Endothelial cell of umbilical vein (primary cell): ENCODE results near the gene COA5. TPM values are rescaled to one million over a fixed set of nuclear protein-coding genes. Genes with fewer than 3 reads are reported as not detected.

Source experiments
- BruUV-seq: library from RNA; stranded (reverse); fragments of 400-500 nt; replicated peaks from 2 replicates; lab custom pipeline; 2021; lab: Mats Ljungman, UMichigan
- CTCF ChIA-PET: fragments of 300-600, 350-600 bp; sonication (Branson Sonifier 250); formaldehyde crosslinking; loops from one replicate; lab custom pipeline; 2021; ENCODE audit warnings: antibody characterized with exemption, inconsistent platforms; lab: Charles Lee
- POLR2A ChIA-PET: fragments of 300-600, 350-600 bp; sonication (Branson Sonifier 250); formaldehyde crosslinking; loops from one replicate; lab custom pipeline; 2021; ENCODE audit warnings: antibody characterized with exemption, inconsistent platforms; lab: Charles Lee
- DNase-seq: peaks from one replicate; pipeline ENCODE4 v3.0.0-alpha.2; 2011; ENCODE audit warnings: low read depth, low spot score
- FAIRE-seq: peaks from 2 replicates; lab custom pipeline; 2011; peaks lifted over from hg19 to GRCh38; lab: Jason Lieb, UNC
- H2AFZ ChIP-seq: 2 replicates; pipeline ENCODE4 v1.6.0; 2012; ENCODE audit warnings: low read depth, low read length, control low read depth, inconsistent platforms
- H3K27ac ChIP-seq: 2 replicates; pipeline ENCODE4 v1.5.1; 2011; ENCODE audit warnings: low read depth, mild to moderate bottlenecking, control low read depth, low read length, moderate library complexity; ENCODE audit not compliant: insufficient read depth
- H3K27me3 ChIP-seq, 2 experiments: 2 replicates each; pipeline versions ENCODE4 v1.6.0 to v1.6.1; 2011; ENCODE audit warnings: low read length in 2 of 2, mixed read lengths in 1 of 2; ENCODE audit not compliant: control insufficient read depth in 2 of 2, insufficient read depth in 2 of 2
- H3K36me3 ChIP-seq, 2 experiments: 2 replicates in 1 of 2; 3 replicates in 1 of 2; pipeline ENCODE4 v1.5.1; 2011; ENCODE audit warnings: low read length in 2 of 2, mild to moderate bottlenecking in 1 of 2, moderate library complexity in 1 of 2; ENCODE audit not compliant: control insufficient read depth in 2 of 2, insufficient read depth in 2 of 2; ENCODE audit errors: extremely low read depth in 1 of 2
- H3K4me1 ChIP-seq: 3 replicates; pipeline ENCODE4 v1.5.1; 2011; ENCODE audit warnings: mild to moderate bottlenecking, low read length; ENCODE audit not compliant: control insufficient read depth, insufficient read depth; ENCODE audit errors: extremely low read depth
- H3K4me2 ChIP-seq: 2 replicates; pipeline ENCODE4 v1.6.1; 2011; ENCODE audit warnings: low read length, control low read depth, mixed read lengths; ENCODE audit not compliant: insufficient read depth
- H3K4me3 ChIP-seq, 3 experiments: fragments of 200-600 bp in 1 of 3; sonication (generic), shearing (Covaris generic) in 1 of 3; replicated peaks in 1 of 3; 2 replicates each; pipeline ENCODE4 v1.5.1; 2011 to 2016; ENCODE audit warnings: control low read depth in 3 of 3, low read length in 3 of 3, mild to moderate bottlenecking in 2 of 3, inconsistent platforms in 1 of 3, low read depth in 1 of 3, moderate library complexity in 1 of 3; ENCODE audit not compliant: insufficient read depth in 1 of 3
- H3K79me2 ChIP-seq: 2 replicates; pipeline ENCODE4 v1.6.0; 2012; ENCODE audit warnings: low read length, inconsistent platforms; ENCODE audit not compliant: control insufficient read depth, insufficient read depth
- H3K9ac ChIP-seq: replicated peaks from 2 replicates; pipeline ENCODE3; 2011; ENCODE audit warnings: low read length, control low read depth; ENCODE audit not compliant: insufficient read depth; ENCODE audit errors: extremely low read depth
- H3K9me1 ChIP-seq: replicated peaks from 3 replicates; pipeline ENCODE4 v1.6.0; 2011; ENCODE audit warnings: mild to moderate bottlenecking, low read length; ENCODE audit not compliant: control insufficient read depth, insufficient read depth; ENCODE audit errors: extremely low read depth
- H3K9me3 ChIP-seq: replicated peaks from 2 replicates; pipeline ENCODE4 v1.5.1; 2012; ENCODE audit warnings: low read length, inconsistent platforms; ENCODE audit not compliant: control insufficient read depth, insufficient read depth
- H4K20me1 ChIP-seq: replicated peaks from 2 replicates; pipeline ENCODE3; 2011; ENCODE audit warnings: mild to moderate bottlenecking, low read length; ENCODE audit not compliant: control insufficient read depth, insufficient read depth; ENCODE audit errors: extremely low read depth
- CTCF ChIP-seq, 2 donors: IDR thresholded peaks; 1 replicate in 1 of 2; 2 replicates in 1 of 2; pipeline ENCODE4 v1.5.1; 2011; ENCODE audit warnings: low read length in 2 of 2, mild to moderate bottlenecking in 2 of 2, moderate library complexity in 2 of 2, control low read depth in 1 of 2, inconsistent platforms in 1 of 2, low read depth in 1 of 2; ENCODE audit not compliant: insufficient read depth in 1 of 2; ENCODE audit errors: extremely low read depth in 1 of 2
- EZH2 ChIP-seq: IDR thresholded peaks from 2 replicates; pipeline ENCODE4 v1.6.1; 2012; ENCODE audit warnings: borderline replicate concordance, low read depth, mild to moderate bottlenecking, moderate library complexity, low read length, inconsistent platforms; ENCODE audit not compliant: severe bottlenecking
- FOS ChIP-seq: IDR thresholded peaks from 2 replicates; pipeline ENCODE4 v1.6.1; 2011; ENCODE audit warnings: mild to moderate bottlenecking, low read length, moderate library complexity, borderline replicate concordance; ENCODE audit not compliant: insufficient read depth
- GATA2 ChIP-seq: IDR thresholded peaks from 2 replicates; pipeline ENCODE4 v1.7.0; 2011; ENCODE audit warnings: low read depth, mild to moderate bottlenecking, moderate library complexity, mixed read lengths, low read length; ENCODE audit not compliant: insufficient read length, insufficient read depth
- JUN ChIP-seq: IDR thresholded peaks from 2 replicates; pipeline ENCODE4 v1.6.1; 2011; ENCODE audit warnings: borderline replicate concordance, low read depth; ENCODE audit not compliant: insufficient read length, insufficient read depth
- MAX ChIP-seq: IDR thresholded peaks from 2 replicates; pipeline ENCODE4 v1.6.1; 2011; ENCODE audit not compliant: insufficient read depth, insufficient read length
- MYC ChIP-seq: IDR thresholded peaks from one replicate; pipeline ENCODE4 v1.6.1; 2011; ENCODE audit warnings: mild to moderate bottlenecking, low read depth, low read length
- POLR2A ChIP-seq: IDR thresholded peaks from 2 replicates; pipeline ENCODE4 v1.6.1; 2012; ENCODE audit warnings: low read depth, mild to moderate bottlenecking, control low read depth, low read length
- POLR2AphosphoS5 ChIP-seq: IDR thresholded peaks from 2 replicates; pipeline ENCODE4 v1.6.1; 2012; ENCODE audit warnings: low read depth, mild to moderate bottlenecking, control low read depth, low read length, moderate library complexity; ENCODE audit not compliant: insufficient read depth
- dilution Hi-C: fragments of 300-500 bp; cut with MboI; formaldehyde crosslinking; loops from one replicate; pipeline ENCODE4 v1.15.0; 2019; ENCODE audit warnings: low sequenced_read_pairs; ENCODE audit not compliant: extremely low pct_ligation_motif_present
- intact Hi-C: fragments of 100-400 bp; cut with micrococcal nuclease; formaldehyde crosslinking; loops from one replicate; pipeline ENCODE4 v1.10.0; 2022
- polyA plus RNA-seq, 4 experiments: library from polyadenylated mRNA; depleted of rRNA in 3 of 4; stranded (reverse) in 3 of 4; unstranded in 1 of 4; fragments of >200 nt; gene quantifications; 2 replicates each; pipeline versions ENCODE4 v1.2.1 to v1.2.3, GENCODE V29; 2011 to 2012; ENCODE audit warnings: missing spikeins in 1 of 4
- total RNA-seq: library from RNA; stranded (reverse); gene quantifications from 2 replicates; pipeline ENCODE4 v1.2.3, GENCODE V29; 2021

COA5 gene
- total and polyA plus RNA-seq, 2 donors (not counting 3 experiments of a cell fraction or from before 2014, with no cell fraction given): 16.5 to 17.7 TPM

GRCh38 chr2:98605076-98605475 is 3.2 kb downstream of the COA5 start:
- no peaks in the 10 kb centered on the region for H3K27me3 ChIP-seq
- no peak overlapping the region for H2AFZ ChIP-seq
- H3K4me3 ChIP-seq: no peak overlapping the region
- H3K4me1 ChIP-seq: peaks cover 21% of the 10 kb centered on the region
- DNase-seq (no peak), FAIRE-seq (no peak)
- no peaks in the 10 kb centered on the region for H3K9me1 ChIP-seq
- no peaks in the 10 kb centered on the region for H4K20me1 ChIP-seq
- BruUV-seq: no TSS peak
- peaks cover 0 to under 1% of the 10 kb centered on the region in 2 experiments for H3K36me3 ChIP-seq
- TF ChIP-seq MAX (no peak), FOS (no peak), GATA2 (no peak), POLR2A (no peak), EZH2 (no peak), MYC (no peak), POLR2AphosphoS5 (no peak), CTCF (IDR thresholded peaks at IDR 0.05; ENCODE audit: extremely low read depth in 1 of 2, insufficient read depth in 1 of 2, low read depth in 1 of 2, low read length in 2 of 2) (no peak), JUN (no peak)
- dilution Hi-C loops (no loop called here), intact Hi-C loops (loop anchor here (5.0 kb wide), 1 partner anchor 103 kb away; no protein-coding TSS in a partner anchor)
- ChIA-PET POLR2A (no interaction called here), CTCF (interaction anchor here (1.0 to 2.5 kb wide), 3 partner anchors 36 to 192 kb away, joined by 3 to 8 read pairs (median 4); no protein-coding TSS in a partner anchor)
- H3K27ac ChIP-seq: no peak overlapping the region
- no peak overlapping the region for H3K4me2 ChIP-seq
- no peaks in the 10 kb centered on the region for H3K9me3 ChIP-seq
- H3K9ac ChIP-seq: no peak overlapping the region
- peaks cover 48% of the 10 kb centered on the region for H3K79me2 ChIP-seq
